ENCODE measurements around the gene LRIG3. TPM values are rescaled to one million over a fixed set of nuclear protein-coding genes. Genes with fewer than 3 reads are reported as not detected.

The LRIG3 gene
- total RNA-seq, 2 donors from 2014 or later, result 78.4 to 79.9 TPM

DNA sequence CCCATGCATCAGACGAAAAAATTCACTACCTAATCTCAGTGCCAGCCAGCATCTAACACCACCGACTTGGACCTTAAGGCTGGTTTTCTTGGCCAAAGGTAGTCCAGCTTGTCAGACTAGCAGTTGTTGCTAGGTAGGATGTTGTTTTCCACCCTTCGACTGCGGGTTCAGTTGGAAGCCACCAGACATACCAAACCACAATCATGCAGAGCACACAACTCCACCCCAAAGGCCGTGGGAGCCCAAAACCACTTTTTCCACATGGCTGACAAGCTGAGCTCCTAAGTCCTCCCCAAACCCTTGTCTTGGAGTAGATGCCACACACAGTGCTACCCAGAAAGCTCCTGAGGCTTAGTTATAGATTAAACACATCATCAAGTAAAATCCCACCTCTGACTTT lies 46.8 kb downstream of the LRIG3 start:
- Histone ChIP-seq H3K9me3 (no peaks in the 10 kb centered on the region), H3K9ac (ENCODE audit: low read depth in 2 of 2, low read length in 2 of 2) (no peak overlapping the region), H3K4me1 (no peaks in the 10 kb centered on the region), H3K4me3 (no peak overlapping the region), H3K27me3 (no peaks in the 10 kb centered on the region), H3K36me3 (peaks cover 24% of the 10 kb centered on the region), H3K27ac (no peak overlapping the region)
- intact Hi-C loops (cut with DNase I), result no loop called here
- TF ChIP-seq, protein P1, sequence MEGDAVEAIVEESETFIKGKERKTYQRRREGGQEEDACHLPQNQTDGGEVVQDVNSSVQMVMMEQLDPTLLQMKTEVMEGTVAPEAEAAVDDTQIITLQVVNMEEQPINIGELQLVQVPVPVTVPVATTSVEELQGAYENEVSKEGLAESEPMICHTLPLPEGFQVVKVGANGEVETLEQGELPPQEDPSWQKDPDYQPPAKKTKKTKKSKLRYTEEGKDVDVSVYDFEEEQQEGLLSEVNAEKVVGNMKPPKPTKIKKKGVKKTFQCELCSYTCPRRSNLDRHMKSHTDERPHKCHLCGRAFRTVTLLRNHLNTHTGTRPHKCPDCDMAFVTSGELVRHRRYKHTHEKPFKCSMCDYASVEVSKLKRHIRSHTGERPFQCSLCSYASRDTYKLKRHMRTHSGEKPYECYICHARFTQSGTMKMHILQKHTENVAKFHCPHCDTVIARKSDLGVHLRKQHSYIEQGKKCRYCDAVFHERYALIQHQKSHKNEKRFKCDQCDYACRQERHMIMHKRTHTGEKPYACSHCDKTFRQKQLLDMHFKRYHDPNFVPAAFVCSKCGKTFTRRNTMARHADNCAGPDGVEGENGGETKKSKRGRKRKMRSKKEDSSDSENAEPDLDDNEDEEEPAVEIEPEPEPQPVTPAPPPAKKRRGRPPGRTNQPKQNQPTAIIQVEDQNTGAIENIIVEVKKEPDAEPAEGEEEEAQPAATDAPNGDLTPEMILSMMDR (IDR thresholded peaks at IDR 0.05), result no peak
- no peak for DNase-seq

DNA sequence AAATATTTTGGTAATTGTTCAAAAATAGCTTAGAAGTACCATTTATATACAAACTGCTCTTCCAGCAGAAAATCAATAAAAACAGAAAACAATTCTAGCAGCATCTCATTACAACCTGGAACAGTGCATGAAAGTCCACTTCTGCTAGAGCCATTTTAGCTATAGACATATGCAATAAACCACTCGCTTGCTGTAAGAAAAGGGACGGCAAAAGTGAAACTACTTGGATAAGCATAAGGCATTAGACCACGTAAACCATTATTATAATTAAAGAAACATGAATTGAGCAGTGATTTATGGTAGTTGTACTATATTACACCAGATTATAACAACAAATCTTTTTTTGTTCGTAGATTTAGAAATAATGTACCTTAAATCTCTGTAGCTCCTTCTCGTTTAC lies 48.7 kb downstream of the LRIG3 start:
- peaks cover 10% of the 10 kb centered on the region for H3K36me3 ChIP-seq
- H3K27ac ChIP-seq, result no peak overlapping the region
- no peak overlapping the region for H3K4me3 ChIP-seq
- no peaks in the 10 kb centered on the region for H3K27me3 ChIP-seq
- no peaks in the 10 kb centered on the region for H3K9me3 ChIP-seq
- TF ChIP-seq, protein P1 (IDR thresholded peaks at IDR 0.05), result no peak
- DNase-seq, result no peak
- H3K9ac ChIP-seq (ENCODE audit: low read depth in 2 of 2, low read length in 2 of 2), result no peak overlapping the region
- H3K4me1 ChIP-seq, result no peaks in the 10 kb centered on the region
- intact Hi-C loops (cut with DNase I), result no loop called here

- no peak overlapping the region for H3K27ac ChIP-seq
- TF ChIP-seq, protein P1 (IDR thresholded peaks at IDR 0.05), result no peak
- no peaks in the 10 kb centered on the region for H3K9me3 ChIP-seq
- peaks cover 2% of the 10 kb centered on the region for H3K36me3 ChIP-seq
- intact Hi-C loops (cut with DNase I), result no loop called here
- no peaks in the 10 kb centered on the region for H3K27me3 ChIP-seq
- DNase-seq, result no peak
- no peak overlapping the region for H3K4me3 ChIP-seq
- no peaks in the 10 kb centered on the region for H3K4me1 ChIP-seq
- H3K9ac ChIP-seq (ENCODE audit: low read depth in 2 of 2, low read length in 2 of 2), result no peak overlapping the region
These were observed 49.7 kb downstream of the LRIG3 start for GRCh38 chr12:58870595-58870994.

DNA sequence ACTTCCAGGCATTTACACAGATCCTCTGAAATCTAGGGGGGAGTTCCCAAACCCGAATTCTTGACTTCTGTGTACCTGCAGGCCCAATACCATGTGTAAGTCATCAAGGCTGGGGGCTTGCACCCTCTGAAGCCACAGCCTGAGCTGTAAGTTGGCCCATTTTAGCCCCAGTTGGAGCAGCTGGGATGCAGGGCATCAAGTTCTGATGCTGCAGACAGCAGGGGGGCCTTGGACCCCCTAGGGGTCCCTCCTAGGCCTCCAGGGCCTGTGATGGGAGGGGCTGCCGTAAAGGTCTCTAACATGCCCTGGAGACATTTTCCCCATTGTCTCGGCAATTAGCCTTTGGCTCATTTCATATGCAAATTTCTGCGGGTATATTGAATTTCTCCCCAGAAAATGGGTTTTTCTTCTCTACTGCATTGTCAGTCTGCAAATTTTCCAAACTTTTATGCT lies 59.5 kb downstream of the LRIG3 start:
- TF ChIP-seq, protein P1 (IDR thresholded peaks at IDR 0.05), result no peak
- no peak for DNase-seq
- H3K4me3 ChIP-seq, result no peak overlapping the region
- no peak overlapping the region for H3K9ac ChIP-seq (ENCODE audit: low read depth in 2 of 2, low read length in 2 of 2)
- peak overlapping the region; percentile 44 for H3K27ac ChIP-seq
- H3K4me1 ChIP-seq, result no peaks in the 10 kb centered on the region
- no peaks in the 10 kb centered on the region for H3K27me3 ChIP-seq
- intact Hi-C loops (cut with DNase I), result no loop called here
- no peaks in the 10 kb centered on the region for H3K36me3 ChIP-seq
- no peaks in the 10 kb centered on the region for H3K9me3 ChIP-seq

- DNase-seq, result no peak
- Histone ChIP-seq H3K9ac (ENCODE audit: low read depth in 2 of 2, low read length in 2 of 2) (no peak overlapping the region), H3K4me3 (no peak overlapping the region), H3K27me3 (no peaks in the 10 kb centered on the region), H3K36me3 (no peaks in the 10 kb centered on the region), H3K27ac (peak overlapping the region; percentile 44), H3K9me3 (no peaks in the 10 kb centered on the region), H3K4me1 (no peaks in the 10 kb centered on the region)
- intact Hi-C loops (cut with DNase I), result no loop called here
- TF ChIP-seq, protein P1 (IDR thresholded peaks at IDR 0.05), result no peak
These were observed 60.1 kb downstream of the LRIG3 start for GRCh38 chr12:58860056-58860787.

All from colonic mucosa (tissue), 4 donors.